GM23338 (cell line): Measurements from ENCODE around the gene NTMT1. TPM values are rescaled to one million over a fixed set of nuclear protein-coding genes. Genes with fewer than 3 reads are reported as not detected.

Experiments
- ATAC-seq: fragments of 200-7000 bp; cut with Tn5 transposase; 3 replicates; pipeline ENCODE4 v1.9.1; 2020
- DNase-seq: peaks from one replicate; pipeline ENCODE4 v3.0.0-alpha.2; 2015; ENCODE audit warnings: low spot score
- H2AFZ ChIP-seq: fragments of 200-600 bp; sonication (generic); 2 replicates; pipeline ENCODE4 v1.8.0; 2016; ENCODE audit warnings: antibody characterized with exemption, mild to moderate bottlenecking, moderate library complexity
- H3F3A ChIP-seq: fragments of 200-600 bp; sonication (generic); replicated peaks from 2 replicates; pipeline ENCODE4 v1.8.0; 2017; ENCODE audit warnings: antibody characterized with exemption, mixed run types, low read depth
- H3K27ac ChIP-seq: fragments of 200-600 bp; sonication (generic); 2 replicates; pipeline ENCODE4 v1.6.1; 2016; ENCODE audit warnings: low read depth
- H3K27me3 ChIP-seq: fragments of 200-600 bp; sonication (generic); 2 replicates; pipeline ENCODE4 v1.8.0; 2016; ENCODE audit warnings: mild to moderate bottlenecking, mixed run types, moderate library complexity; ENCODE audit not compliant: insufficient read depth
- H3K36me3 ChIP-seq: fragments of 200-600 bp; sonication (generic); 2 replicates; pipeline ENCODE4 v1.8.0; 2016; ENCODE audit warnings: mild to moderate bottlenecking; ENCODE audit not compliant: insufficient read depth
- H3K4me1 ChIP-seq: fragments of 200-600 bp; sonication (generic); 2 replicates; pipeline ENCODE4 v1.8.0; 2016; ENCODE audit warnings: mild to moderate bottlenecking, moderate library complexity; ENCODE audit not compliant: insufficient read depth
- H3K4me2 ChIP-seq: fragments of 200-600 bp; sonication (generic); 2 replicates; pipeline ENCODE4 v1.7.1; 2017; ENCODE audit warnings: mixed run types
- H3K4me3 ChIP-seq: fragments of 200-600 bp; sonication (generic); 2 replicates; pipeline ENCODE4 v1.6.1; 2016; ENCODE audit warnings: mixed run types
- H3K79me2 ChIP-seq: fragments of 200-600 bp; sonication (generic); replicated peaks from 2 replicates; pipeline ENCODE4 v1.8.0; 2017; ENCODE audit warnings: mild to moderate bottlenecking; ENCODE audit not compliant: insufficient read depth
- H3K9me2 ChIP-seq: fragments of 200-600 bp; sonication (generic); 2 replicates; pipeline ENCODE4 v1.8.0; 2017; ENCODE audit not compliant: insufficient read depth
- H4K20me1 ChIP-seq: fragments of 200-600 bp; sonication (generic); replicated peaks from 2 replicates; pipeline ENCODE4 v1.8.0; 2017; ENCODE audit warnings: mild to moderate bottlenecking; ENCODE audit not compliant: insufficient read depth
- H3K27ac Mint-ChIP-seq: 2 replicates; pipeline ENCODE4 v1.8.0; 2020; ENCODE audit warnings: inconsistent platforms, mild to moderate bottlenecking, moderate library complexity, mixed read lengths
- H3K27me3 Mint-ChIP-seq: 3 replicates; pipeline ENCODE4 v1.8.0; 2022; ENCODE audit warnings: low read depth, mild to moderate bottlenecking, moderate library complexity, mixed read lengths, inconsistent platforms; ENCODE audit not compliant: insufficient read depth, poor library complexity
- H3K36me3 Mint-ChIP-seq: 3 replicates; pipeline ENCODE4 v1.8.0; 2021; ENCODE audit warnings: low read depth, mild to moderate bottlenecking, inconsistent platforms, moderate library complexity, mixed read lengths
- H3K4me1 Mint-ChIP-seq: 3 replicates; pipeline ENCODE4 v1.8.0; 2020; ENCODE audit warnings: mild to moderate bottlenecking, inconsistent platforms, mixed read lengths
- H3K4me3 Mint-ChIP-seq: 3 replicates; pipeline ENCODE4 v1.8.0; 2021; ENCODE audit warnings: moderate library complexity, mild to moderate bottlenecking, inconsistent platforms, mixed read lengths
- H3K9me3 Mint-ChIP-seq: 3 replicates; pipeline ENCODE4 v1.8.0; 2020; ENCODE audit warnings: moderate library complexity, mild to moderate bottlenecking, inconsistent platforms, mixed read lengths
- CREB1 ChIP-seq: fragments of 250-450 bp; sonication (Bioruptor Pico); IDR thresholded peaks from 2 replicates; pipeline ENCODE4 v1.5.0; 2020; ENCODE audit warnings: low read depth, mild to moderate bottlenecking, moderate library complexity
- EZH2 ChIP-seq: fragments of 200-600 bp; sonication (generic); IDR thresholded peaks from one replicate; pipeline ENCODE4 v1.8.0; 2017; ENCODE audit warnings: antibody characterized with exemption, mild to moderate bottlenecking, low read depth; ENCODE audit not compliant: unreplicated experiment
- EZH2phosphoT487 ChIP-seq: fragments of 200-600 bp; sonication (generic); IDR thresholded peaks from one replicate; pipeline ENCODE4 v1.8.1; 2018; ENCODE audit warnings: antibody characterized with exemption; ENCODE audit not compliant: unreplicated experiment
- NANOG ChIP-seq: IDR thresholded peaks from 2 replicates; pipeline ENCODE4 v1.6.1; 2016; ENCODE audit warnings: antibody characterized with exemption, borderline replicate concordance
- POLR2AphosphoS5 ChIP-seq: IDR thresholded peaks from 2 replicates; pipeline ENCODE4 v1.6.1; 2016; ENCODE audit warnings: antibody characterized with exemption, low read depth
- STAT1 ChIP-seq: IDR thresholded peaks from one replicate; pipeline ENCODE4 v1.6.1; 2016; ENCODE audit warnings: antibody characterized with exemption; ENCODE audit not compliant: unreplicated experiment
- ZNF114 ChIP-seq: fragments of 250-450 bp; sonication (Bioruptor Pico); IDR thresholded peaks from 2 replicates; pipeline ENCODE4 v1.5.0; 2020; ENCODE audit warnings: mild to moderate bottlenecking, moderate library complexity
- ZNF331 ChIP-seq: fragments of 250-450 bp; sonication (Bioruptor Pico); IDR thresholded peaks from 2 replicates; pipeline ENCODE4 v1.5.0; 2020; ENCODE audit warnings: low read depth, mild to moderate bottlenecking, moderate library complexity
- polyA plus RNA-seq: library from polyadenylated mRNA; unstranded; fragments of >200 nt; fragmentation: Nextera tagmentation; extraction: Ambion mirVana; gene quantifications from 2 replicates; pipeline ENCODE4 v1.2.1, GENCODE V29; 2016
- total RNA-seq: library from RNA; depleted of rRNA; stranded (reverse); fragments of >200 nt; shearing (Covaris generic); gene quantifications from 2 replicates; pipeline ENCODE4 v1.2.3, GENCODE V29; 2014
- TF ChIP-seq, protein P1 (sequence below), 2 experiments: fragments of 200-600 bp in 1 of 2; sonication (generic) in 1 of 2; conservative IDR thresholded peaks; 2 replicates each; pipeline versions ENCODE4 v1.5.1 to v1.6.1; 2016 to 2017; ENCODE audit warnings: antibody characterized with exemption in 2 of 2, low read depth in 2 of 2, mild to moderate bottlenecking in 2 of 2, moderate library complexity in 1 of 2
- TF ChIP-seq, protein P2 (sequence below): IDR thresholded peaks from one replicate; pipeline ENCODE4 v1.6.1; 2018; ENCODE audit warnings: antibody characterized with exemption; ENCODE audit not compliant: unreplicated experiment
- TF ChIP-seq, protein P3 (sequence below): fragments of 250-450 bp; sonication (Bioruptor Pico); IDR thresholded peaks from 2 replicates; pipeline ENCODE4 v1.5.0; 2020; ENCODE audit warnings: mild to moderate bottlenecking, moderate library complexity

The NTMT1 gene
- total and polyA plus RNA-seq, 2 experiments from 2014 or later: 59.4 to 108 TPM

DNA sequence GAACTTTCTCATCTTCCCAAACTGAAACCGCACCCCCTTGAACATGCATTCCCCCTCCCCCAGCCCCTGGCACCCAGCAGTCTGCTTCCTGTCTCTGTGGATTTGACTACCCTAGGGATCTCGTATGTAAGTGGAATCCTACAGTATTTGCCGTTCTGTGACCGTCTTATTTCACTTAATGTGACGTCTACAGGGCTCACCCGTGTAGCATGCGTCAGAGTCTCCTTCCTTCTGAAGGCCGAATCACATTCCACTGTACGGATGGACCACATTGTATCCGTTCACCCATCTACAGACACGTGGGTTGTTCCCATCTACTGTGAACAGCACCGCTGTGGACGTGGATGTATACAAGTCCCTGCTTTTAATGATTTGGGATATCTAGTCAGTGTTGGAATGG, 44.0 kb downstream of the NTMT1 start:
- Mint-ChIP-seq H3K36me3 (no peaks in the 10 kb centered on the region), H3K4me3 (no peak overlapping the region; the same call in 2 of the 3 replicates), H3K4me1 (peaks cover 14% of the 10 kb centered on the region), H3K9me3 (no peaks in the 10 kb centered on the region), H3K27ac (no peak overlapping the region), H3K27me3 (peaks cover 32% of the 10 kb centered on the region)
- H2AFZ ChIP-seq: no peak overlapping the region
- no peak overlapping the region; the same call in 1 of the 2 replicates for H3K4me2 ChIP-seq
- H4K20me1 ChIP-seq: no peaks in the 10 kb centered on the region
- H3K27me3 ChIP-seq: peaks cover 7% of the 10 kb centered on the region
- H3K36me3 ChIP-seq: no peaks in the 10 kb centered on the region
- H3K4me1 ChIP-seq: peaks cover 9% of the 10 kb centered on the region; the same call in 1 of the 2 replicates
- no peaks in the 10 kb centered on the region for H3F3A ChIP-seq
- no peak for ATAC-seq
- no peak overlapping the region for H3K4me3 ChIP-seq
- TF ChIP-seq NANOG (no peak), EZH2 (no peak), CREB1 (CRISPR knock-in tag) (no peak), EZH2phosphoT487 (no peak), POLR2AphosphoS5 (no peak), STAT1 (no peak), ZNF331 (CRISPR knock-in tag) (no peak), ZNF114 (no peak)
- TF ChIP-seq, protein P1, sequence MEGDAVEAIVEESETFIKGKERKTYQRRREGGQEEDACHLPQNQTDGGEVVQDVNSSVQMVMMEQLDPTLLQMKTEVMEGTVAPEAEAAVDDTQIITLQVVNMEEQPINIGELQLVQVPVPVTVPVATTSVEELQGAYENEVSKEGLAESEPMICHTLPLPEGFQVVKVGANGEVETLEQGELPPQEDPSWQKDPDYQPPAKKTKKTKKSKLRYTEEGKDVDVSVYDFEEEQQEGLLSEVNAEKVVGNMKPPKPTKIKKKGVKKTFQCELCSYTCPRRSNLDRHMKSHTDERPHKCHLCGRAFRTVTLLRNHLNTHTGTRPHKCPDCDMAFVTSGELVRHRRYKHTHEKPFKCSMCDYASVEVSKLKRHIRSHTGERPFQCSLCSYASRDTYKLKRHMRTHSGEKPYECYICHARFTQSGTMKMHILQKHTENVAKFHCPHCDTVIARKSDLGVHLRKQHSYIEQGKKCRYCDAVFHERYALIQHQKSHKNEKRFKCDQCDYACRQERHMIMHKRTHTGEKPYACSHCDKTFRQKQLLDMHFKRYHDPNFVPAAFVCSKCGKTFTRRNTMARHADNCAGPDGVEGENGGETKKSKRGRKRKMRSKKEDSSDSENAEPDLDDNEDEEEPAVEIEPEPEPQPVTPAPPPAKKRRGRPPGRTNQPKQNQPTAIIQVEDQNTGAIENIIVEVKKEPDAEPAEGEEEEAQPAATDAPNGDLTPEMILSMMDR (conservative IDR thresholded peaks at IDR 0.05; ENCODE audit: low read depth in 2 of 2): no peak
- TF ChIP-seq, protein P2, sequence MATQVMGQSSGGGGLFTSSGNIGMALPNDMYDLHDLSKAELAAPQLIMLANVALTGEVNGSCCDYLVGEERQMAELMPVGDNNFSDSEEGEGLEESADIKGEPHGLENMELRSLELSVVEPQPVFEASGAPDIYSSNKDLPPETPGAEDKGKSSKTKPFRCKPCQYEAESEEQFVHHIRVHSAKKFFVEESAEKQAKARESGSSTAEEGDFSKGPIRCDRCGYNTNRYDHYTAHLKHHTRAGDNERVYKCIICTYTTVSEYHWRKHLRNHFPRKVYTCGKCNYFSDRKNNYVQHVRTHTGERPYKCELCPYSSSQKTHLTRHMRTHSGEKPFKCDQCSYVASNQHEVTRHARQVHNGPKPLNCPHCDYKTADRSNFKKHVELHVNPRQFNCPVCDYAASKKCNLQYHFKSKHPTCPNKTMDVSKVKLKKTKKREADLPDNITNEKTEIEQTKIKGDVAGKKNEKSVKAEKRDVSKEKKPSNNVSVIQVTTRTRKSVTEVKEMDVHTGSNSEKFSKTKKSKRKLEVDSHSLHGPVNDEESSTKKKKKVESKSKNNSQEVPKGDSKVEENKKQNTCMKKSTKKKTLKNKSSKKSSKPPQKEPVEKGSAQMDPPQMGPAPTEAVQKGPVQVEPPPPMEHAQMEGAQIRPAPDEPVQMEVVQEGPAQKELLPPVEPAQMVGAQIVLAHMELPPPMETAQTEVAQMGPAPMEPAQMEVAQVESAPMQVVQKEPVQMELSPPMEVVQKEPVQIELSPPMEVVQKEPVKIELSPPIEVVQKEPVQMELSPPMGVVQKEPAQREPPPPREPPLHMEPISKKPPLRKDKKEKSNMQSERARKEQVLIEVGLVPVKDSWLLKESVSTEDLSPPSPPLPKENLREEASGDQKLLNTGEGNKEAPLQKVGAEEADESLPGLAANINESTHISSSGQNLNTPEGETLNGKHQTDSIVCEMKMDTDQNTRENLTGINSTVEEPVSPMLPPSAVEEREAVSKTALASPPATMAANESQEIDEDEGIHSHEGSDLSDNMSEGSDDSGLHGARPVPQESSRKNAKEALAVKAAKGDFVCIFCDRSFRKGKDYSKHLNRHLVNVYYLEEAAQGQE: no peak
- TF ChIP-seq, protein P3, sequence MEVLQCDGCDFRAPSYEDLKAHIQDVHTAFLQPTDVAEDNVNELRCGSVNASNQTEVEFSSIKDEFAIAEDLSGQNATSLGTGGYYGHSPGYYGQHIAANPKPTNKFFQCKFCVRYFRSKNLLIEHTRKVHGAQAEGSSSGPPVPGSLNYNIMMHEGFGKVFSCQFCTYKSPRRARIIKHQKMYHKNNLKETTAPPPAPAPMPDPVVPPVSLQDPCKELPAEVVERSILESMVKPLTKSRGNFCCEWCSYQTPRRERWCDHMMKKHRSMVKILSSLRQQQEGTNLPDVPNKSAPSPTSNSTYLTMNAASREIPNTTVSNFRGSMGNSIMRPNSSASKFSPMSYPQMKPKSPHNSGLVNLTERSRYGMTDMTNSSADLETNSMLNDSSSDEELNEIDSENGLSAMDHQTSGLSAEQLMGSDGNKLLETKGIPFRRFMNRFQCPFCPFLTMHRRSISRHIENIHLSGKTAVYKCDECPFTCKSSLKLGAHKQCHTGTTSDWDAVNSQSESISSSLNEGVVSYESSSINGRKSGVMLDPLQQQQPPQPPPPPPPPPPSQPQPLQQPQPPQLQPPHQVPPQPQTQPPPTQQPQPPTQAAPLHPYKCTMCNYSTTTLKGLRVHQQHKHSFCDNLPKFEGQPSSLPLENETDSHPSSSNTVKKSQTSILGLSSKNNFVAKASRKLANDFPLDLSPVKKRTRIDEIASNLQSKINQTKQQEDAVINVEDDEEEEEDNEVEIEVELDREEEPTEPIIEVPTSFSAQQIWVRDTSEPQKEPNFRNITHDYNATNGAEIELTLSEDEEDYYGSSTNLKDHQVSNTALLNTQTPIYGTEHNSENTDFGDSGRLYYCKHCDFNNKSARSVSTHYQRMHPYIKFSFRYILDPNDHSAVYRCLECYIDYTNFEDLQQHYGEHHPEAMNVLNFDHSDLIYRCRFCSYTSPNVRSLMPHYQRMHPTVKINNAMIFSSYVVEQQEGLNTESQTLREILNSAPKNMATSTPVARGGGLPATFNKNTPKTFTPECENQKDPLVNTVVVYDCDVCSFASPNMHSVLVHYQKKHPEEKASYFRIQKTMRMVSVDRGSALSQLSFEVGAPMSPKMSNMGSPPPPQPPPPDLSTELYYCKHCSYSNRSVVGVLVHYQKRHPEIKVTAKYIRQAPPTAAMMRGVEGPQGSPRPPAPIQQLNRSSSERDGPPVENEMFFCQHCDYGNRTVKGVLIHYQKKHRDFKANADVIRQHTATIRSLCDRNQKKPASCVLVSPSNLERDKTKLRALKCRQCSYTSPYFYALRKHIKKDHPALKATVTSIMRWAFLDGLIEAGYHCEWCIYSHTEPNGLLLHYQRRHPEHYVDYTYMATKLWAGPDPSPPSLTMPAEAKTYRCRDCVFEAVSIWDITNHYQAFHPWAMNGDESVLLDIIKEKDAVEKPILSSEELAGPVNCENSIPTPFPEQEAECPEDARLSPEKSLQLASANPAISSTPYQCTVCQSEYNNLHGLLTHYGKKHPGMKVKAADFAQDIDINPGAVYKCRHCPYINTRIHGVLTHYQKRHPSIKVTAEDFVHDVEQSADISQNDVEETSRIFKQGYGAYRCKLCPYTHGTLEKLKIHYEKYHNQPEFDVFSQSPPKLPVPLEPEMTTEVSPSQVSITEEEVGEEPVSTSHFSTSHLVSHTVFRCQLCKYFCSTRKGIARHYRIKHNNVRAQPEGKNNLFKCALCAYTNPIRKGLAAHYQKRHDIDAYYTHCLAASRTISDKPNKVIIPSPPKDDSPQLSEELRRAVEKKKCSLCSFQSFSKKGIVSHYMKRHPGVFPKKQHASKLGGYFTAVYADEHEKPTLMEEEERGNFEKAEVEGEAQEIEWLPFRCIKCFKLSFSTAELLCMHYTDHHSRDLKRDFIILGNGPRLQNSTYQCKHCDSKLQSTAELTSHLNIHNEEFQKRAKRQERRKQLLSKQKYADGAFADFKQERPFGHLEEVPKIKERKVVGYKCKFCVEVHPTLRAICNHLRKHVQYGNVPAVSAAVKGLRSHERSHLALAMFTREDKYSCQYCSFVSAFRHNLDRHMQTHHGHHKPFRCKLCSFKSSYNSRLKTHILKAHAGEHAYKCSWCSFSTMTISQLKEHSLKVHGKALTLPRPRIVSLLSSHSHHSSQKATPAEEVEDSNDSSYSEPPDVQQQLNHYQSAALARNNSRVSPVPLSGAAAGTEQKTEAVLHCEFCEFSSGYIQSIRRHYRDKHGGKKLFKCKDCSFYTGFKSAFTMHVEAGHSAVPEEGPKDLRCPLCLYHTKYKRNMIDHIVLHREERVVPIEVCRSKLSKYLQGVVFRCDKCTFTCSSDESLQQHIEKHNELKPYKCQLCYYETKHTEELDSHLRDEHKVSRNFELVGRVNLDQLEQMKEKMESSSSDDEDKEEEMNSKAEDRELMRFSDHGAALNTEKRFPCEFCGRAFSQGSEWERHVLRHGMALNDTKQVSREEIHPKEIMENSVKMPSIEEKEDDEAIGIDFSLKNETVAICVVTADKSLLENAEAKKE (CRISPR knock-in tag): no peak
- no peak overlapping the region for H3K27ac ChIP-seq
- H3K9me2 ChIP-seq: no peaks in the 10 kb centered on the region
- H3K79me2 ChIP-seq: no peaks in the 10 kb centered on the region
- no peak for DNase-seq
